Fibroblast of peridontal ligament (primary cell): ENCODE measurements around the gene DDX10.
"Not testable (repeated sequence)": the region's sequence is repeated elsewhere in the genome, so short reads cannot be mapped to it uniquely, and the experiment has no call there.

Experiments
- DNase-seq: peaks from one replicate; pipeline ENCODE4 v3.0.0-alpha.2; 2010; ENCODE audit errors: extremely low read depth

DDX10 gene

GRCh38 chr11:108715239-108715638, 50.4 kb downstream of the DDX10 start:
- no peak for DNase-seq

- no peak for DNase-seq
Measured at GRCh38 chr11:108718466-108718865, 53.6 kb downstream of the DDX10 start.

- no peak for DNase-seq
Measured at GRCh38 chr11:108724974-108725689, 60.3 kb downstream of the DDX10 start.

GRCh38 chr11:108726077-108726800, 61.4 kb downstream of the DDX10 start:
- DNase-seq = no peak

GRCh38 chr11:108727665-108728064, 62.8 kb downstream of the DDX10 start:
- no peak for DNase-seq

GRCh38 chr11:108729227-108729871, 64.5 kb downstream of the DDX10 start:
- DNase-seq = no peak

- no peak for DNase-seq
Measured at GRCh38 chr11:108732395-108732794, 67.5 kb downstream of the DDX10 start.

GRCh38 chr11:108733479-108734116, 68.7 kb downstream of the DDX10 start:
- DNase-seq = peak; percentile 65

- DNase-seq = no peak
Measured at GRCh38 chr11:108734283-108734682, 69.4 kb downstream of the DDX10 start.

- DNase-seq = peak; percentile 29
Measured at GRCh38 chr11:108734956-108735559, 70.2 kb downstream of the DDX10 start.

- DNase-seq = not testable (repeated sequence)
Measured at GRCh38 chr11:108740132-108740531, 75.3 kb downstream of the DDX10 start.

GRCh38 chr11:108743851-108744250, 79.0 kb downstream of the DDX10 start:
- peak; percentile 72 for DNase-seq

- no peak for DNase-seq
Measured at GRCh38 chr11:108748968-108749367, 84.1 kb downstream of the DDX10 start.

GRCh38 chr11:108751444-108751843, 86.6 kb downstream of the DDX10 start:
- no peak for DNase-seq

GRCh38 chr11:108752297-108752751, 87.5 kb downstream of the DDX10 start:
- DNase-seq = peak; percentile 45

- peak; percentile 61 for DNase-seq
Measured at GRCh38 chr11:108754901-108755625, 90.2 kb downstream of the DDX10 start.

- no peak for DNase-seq
Measured at GRCh38 chr11:108757630-108758029, 92.8 kb downstream of the DDX10 start.

GRCh38 chr11:108758458-108758857, 93.6 kb downstream of the DDX10 start:
- DNase-seq = peak; percentile 44

GRCh38 chr11:108766596-108767173, 101.8 kb downstream of the DDX10 start:
- DNase-seq = no peak

- DNase-seq = no peak
Measured at GRCh38 chr11:108768370-108768769, 103.5 kb downstream of the DDX10 start.

- DNase-seq = no peak
Measured at GRCh38 chr11:108768964-108769363, 104.1 kb downstream of the DDX10 start.
